Renal pelvis (tissue), 4 donors: Measurements from ENCODE around the gene EFHD1. TPM values are rescaled to one million over a fixed set of nuclear protein-coding genes. Genes with fewer than 3 reads are reported as not detected.
"Not testable (repeated sequence)": the region's sequence is repeated elsewhere in the genome, so short reads cannot be mapped to it uniquely, and the experiment has no call there.

Experiments
- DNase-seq: peaks from one replicate; pipeline ENCODE4 v3.0.0-alpha.2; 2013
- polyA plus RNA-seq, 3 donors: library from polyadenylated mRNA; unstranded; fragments of 120-200 nt; gene quantifications; one replicate each; pipeline ENCODE4 v1.2.1, GENCODE V29; 2013; ENCODE audit not compliant: insufficient read length in 3 of 3

The EFHD1 gene
- polyA plus RNA-seq, 3 donors, result 58.4 to 77.2 (median 62.4) TPM

DNA sequence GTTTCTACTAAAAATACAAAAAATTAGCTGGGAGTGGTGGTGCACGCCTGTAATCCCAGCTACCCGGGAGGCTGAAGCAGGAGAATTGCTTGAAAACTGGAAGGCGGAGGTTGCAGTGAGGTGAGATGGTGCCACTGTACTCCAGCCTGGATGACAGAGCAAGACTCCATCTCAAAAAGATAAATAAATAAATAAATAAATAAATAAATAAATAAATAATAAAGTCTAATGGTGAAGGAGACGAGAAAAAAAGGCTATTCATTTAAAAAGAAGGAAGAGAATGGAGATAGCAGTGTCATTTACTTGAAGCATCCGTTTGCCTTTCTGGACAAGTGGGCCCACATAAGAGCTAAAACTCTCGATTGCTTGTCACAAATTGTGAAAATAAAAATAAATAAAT is 52.0 kb downstream of the EFHD1 start:
- DNase-seq, result not testable (repeated sequence)

DNA sequence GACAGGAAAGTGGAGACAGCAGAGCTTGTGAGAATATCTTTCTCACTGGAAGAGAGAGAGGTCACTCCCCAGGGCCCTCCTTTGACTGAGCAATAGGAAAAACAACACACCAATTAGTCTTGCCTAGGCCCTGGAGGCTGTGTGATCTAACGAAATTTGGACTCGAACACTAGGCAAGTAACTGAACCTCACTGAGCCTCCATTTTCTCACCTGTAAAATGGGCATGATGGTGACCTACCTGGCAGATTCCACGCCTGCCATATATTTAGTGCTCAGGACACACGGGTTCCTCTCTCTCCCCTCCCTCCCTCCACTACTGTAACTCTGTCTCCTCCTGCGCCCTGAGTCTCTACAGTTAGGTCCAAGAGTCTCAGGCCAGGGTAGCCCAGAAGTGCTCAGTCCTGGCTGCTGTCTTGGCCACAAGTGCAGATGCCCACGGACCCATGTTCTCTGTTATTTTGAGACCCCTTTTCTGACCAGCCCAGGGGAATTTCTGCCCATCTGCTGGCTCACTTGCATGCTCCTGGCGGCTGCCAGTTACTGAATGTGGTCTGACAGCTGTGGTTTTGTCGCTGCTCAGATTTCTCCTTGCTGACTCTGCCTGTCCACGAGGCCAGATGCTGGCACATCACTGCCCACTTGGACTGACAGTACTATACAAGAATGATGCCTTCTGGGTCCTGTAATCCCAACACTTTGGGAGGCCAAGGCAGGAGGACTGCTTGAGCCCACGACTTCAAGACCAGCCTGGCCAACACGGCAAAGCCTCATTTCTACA is 54.2 kb downstream of the EFHD1 start:
- no peak for DNase-seq

DNA sequence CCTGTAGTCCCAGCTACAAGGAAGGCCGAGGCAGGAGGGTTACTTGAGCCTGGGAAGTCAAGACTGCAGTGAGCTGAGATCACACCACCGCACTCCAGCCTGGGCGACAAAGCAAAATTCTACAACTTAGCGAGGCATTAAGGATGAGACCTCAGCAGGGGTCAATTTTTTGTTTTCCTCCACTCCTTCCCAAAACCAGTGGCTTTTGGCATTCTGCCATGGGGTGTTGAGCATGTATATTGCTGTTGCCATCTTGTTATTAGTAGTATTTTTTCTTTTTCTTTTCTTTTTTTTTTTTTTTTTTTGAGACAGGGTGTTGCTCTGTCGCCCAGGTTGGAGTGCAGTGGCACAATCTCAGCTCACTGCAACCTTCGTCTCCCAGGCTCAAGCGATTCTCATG is 54.8 kb downstream of the EFHD1 start:
- DNase-seq, result no peak

DNA sequence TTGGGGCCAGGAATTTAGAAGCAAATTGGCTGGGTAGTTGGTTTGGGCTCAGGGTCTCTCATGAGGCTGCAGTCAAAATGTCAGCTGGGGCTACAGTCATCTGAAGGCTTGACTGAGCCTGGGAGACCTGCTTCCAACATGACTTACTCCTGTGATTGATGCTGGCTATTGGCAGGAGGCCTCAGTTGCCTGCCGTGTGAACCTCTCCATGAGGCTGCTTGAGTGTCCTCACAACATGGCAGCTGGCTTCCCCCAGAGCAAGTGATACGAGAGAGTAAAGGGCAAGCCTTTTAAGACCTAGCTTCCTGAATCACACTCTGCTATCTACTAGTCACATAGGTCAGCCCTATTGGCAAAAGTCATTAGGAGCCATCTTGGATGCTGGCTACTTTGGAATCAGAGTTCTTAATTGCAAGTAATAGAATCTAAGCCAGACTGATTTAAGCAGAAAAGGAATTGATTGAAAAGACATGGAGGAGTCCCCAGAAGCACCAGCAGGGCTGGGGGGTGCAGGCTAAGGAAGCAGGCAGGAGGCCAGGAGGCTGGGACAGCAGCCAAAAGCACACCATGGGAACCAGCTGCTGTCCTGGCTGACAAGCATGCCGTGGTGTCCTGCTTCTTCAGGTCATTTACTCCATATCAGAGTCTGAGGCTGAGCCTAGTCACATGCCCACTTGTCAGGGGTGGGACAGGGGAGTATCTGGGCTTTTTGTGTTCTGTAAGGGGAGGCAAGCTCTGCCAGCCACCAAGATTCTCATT is 55.9 kb downstream of the EFHD1 start:
- DNase-seq, result no peak

DNA sequence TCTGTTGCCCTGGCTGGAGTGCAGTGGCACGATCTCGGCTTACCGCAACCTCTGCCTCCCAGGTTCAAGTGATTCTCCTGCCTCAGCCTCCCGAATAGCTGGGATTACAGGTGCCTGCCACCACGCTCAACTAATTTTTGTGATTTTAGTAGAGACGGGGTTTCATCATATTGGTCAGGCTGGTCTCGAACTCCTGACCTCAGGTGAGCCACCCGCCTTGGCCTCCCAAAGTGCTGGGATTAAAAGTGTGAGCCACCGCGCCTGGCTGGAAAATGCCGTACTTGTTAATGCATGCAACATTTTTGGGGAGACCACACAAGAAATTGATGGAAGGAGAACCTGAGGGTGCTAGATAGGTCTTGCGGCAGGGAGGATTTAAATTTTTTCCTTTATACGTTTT is 57.7 kb downstream of the EFHD1 start:
- not testable (repeated sequence) for DNase-seq

DNA sequence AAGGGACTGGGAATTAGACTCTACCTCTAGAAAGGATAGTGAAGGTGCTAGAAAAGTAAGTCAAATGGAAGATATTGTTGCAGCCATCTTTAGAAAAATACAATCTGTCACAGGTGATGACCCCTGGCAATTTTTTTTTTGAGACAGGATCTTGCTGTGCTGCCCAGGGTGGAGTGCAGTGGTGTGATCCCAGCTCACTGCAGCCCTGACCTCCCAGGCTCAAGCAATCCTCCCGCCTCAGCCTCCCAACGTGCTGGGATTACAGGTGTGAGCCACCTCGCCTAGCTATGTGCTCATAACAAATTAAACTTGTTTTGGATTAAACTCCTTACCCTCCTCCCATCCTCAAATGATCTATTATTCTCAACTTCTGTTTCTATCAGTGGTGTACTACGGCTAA is 59.9 kb downstream of the EFHD1 start:
- no peak for DNase-seq

DNA sequence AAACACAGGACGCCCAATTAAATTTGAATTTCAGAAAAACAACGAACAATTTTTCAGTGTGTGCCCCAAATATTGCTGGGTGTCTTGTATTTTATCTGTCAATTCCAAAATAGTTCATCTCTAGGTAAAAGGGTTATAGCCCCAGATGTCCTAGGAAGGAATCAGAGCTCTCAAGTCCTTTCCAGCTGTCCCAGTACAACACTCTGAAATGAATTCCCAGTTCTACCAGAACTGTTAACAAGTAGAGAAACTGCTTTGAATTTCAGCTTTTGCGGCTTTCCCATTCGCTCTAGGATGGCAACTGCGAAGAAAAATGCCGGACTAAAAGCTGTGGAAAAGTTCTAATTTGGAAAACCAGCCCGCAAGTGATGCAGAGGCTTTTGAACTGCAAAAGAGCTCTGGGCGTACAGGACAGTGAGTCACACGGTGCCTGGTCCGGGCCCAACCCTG is 63.2 kb downstream of the EFHD1 start:
- no peak for DNase-seq

DNA sequence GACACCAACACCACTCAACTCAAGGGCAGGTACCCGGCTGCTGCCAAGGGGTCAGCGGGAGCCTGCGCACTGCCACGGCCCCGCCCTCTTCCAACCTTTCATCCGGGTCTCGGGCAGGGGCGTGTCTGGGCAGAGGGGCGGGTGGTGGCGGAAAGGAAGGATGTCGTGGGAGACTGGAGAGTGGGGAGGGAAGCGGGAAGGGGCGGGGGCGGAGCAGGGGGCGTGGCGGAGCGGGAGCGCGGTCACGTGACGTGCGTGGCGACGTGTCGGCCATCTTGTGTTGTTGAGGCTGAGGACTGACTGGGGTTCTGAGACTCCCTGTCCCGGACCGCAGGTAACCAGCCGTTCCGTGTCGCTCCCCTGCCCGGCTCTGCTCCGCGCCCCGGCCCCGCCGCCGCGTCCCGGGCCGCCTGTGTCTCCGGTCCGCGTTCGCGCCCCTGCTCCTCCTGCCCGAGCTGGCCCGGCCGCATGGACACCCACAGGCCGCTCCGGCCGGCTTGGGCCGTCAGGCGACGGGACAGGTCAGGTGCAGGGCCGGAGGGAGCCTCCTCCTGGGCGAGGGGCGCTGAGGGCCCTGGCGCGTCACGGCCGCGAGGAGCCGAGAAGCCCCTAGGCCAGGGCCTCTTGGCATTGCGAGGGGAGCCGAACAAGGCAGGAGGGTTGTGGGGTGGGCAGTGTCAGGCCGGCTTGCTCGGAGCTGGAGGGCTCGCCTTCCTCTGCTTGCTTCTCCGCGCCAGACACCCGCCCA is 63.8 kb downstream of the EFHD1 start, which contains the start of gene GIGYF2:
Gene GIGYF2, plus strand, starts transcription at position 273 of the 748 bp plus-strand sequence. CDS start 37,867 bp downstream, outside the sequence.
- DNase-seq, result peak; percentile 96

DNA sequence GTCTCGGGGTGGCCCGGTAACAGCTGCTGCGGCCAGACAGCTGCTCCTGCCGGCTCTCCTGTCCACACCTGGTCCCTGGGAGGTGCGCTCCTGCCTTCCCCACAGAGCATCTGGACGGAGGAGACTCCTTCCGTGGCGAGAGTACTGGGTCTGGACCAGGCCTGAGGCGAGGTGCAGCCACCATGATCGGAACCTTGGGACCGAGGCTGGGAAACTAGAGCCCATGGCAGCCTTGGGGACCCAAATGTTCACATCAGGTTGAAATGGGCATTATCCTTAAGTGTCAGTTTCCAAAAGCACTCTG is 64.4 kb downstream of the EFHD1 start:
- no peak for DNase-seq

DNA sequence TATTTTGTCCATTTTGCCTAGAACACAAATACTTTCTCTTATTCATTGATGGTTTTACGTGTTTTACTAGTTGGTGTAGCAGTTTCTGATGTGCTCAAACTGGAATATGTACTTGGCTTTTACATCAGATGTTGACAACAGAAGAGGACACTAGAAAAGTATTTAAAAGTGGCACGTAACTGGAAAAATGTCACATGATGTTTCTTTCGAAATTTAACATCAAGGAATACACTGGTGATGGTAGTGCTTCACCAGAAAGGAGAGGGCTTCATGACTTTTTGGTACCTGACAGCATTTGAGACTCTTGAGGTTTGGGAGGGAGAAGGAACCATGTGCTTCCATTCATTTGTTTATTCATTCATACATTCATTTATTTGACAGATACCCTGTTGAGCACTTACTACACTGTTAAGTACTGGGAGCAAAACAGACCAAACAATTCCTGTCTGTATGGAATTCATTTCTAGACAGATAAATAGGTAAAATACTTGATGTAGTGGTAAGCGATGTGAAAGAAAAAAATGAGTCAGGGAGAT is 65.2 kb downstream of the EFHD1 start:
- DNase-seq, result no peak

DNA sequence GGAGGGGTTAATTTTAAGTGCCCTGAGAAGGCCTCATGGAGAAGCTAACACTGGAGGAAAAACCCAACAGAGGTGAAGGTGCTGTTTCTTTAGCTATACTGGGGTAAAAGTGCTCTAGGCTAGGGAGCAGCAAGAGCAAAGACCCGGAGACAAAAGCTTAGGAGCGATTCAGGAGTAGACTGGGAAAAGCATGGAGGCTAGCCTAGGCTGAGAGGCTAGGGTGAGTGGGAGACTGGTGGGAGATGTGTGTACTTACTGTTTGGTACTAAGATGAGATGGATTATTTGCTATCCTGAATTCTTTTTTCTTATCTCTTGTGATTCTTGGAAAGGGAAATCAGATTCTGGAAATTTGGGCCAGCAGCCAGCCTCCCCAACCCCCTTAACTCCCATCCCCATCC is 65.7 kb downstream of the EFHD1 start:
- no peak for DNase-seq

DNA sequence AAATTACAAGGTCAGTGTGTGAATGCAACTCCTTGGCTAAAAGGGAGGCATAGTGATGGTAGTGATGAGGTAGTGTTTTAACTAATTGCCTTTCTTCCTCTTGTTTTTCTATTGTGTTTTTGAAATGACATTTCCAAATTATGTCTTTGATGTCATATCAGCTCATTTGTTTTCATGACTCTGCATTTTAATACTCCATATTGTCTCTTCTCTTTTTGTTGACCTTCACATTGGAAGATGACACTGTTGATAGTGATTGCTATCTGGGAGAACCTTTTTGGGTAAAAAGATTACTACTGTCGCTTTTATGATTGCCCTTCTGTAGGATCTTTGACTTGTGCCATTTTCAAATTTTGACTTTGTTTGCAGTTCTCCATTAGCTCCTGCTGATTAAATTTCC is 66.8 kb downstream of the EFHD1 start:
- DNase-seq, result no peak

DNA sequence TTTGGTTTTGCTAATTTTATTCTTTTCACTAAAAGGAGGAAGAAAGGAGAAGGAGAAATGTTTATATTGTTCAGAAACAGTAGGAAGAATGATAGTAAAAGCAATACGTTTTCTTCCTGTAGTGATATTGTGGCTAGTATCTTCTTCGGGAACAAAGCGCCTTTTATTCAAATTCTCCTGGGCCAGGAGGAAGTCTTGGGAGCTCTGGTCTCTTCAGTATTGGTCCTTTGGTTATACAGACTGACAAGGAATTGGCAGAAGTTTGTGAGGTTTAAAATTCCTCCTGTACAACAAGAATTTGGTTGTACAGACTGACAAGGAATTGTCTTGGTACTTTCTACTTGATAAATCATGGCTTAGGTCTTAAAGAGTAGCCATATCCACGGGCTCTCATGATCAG is 73.7 kb downstream of the EFHD1 start:
- no peak for DNase-seq

DNA sequence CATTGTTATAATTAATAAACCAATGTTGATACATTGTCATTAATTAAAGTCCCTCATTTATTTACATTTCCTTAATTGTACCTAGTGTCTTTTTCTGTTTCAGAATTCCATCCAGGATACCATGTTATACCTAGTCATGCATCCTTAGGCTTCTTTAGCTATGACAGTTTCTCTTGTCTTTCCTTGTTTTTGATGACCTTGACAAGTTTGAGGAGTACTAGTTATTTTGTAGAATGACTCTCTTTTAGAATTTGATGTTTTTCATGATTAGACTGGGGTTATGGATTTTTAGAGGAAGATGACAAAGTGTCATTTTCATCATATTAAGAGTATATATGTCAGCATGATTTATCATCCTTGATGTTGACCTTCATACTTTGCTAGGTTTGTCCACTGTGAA is 80.1 kb downstream of the EFHD1 start:
- DNase-seq, result no peak

DNA sequence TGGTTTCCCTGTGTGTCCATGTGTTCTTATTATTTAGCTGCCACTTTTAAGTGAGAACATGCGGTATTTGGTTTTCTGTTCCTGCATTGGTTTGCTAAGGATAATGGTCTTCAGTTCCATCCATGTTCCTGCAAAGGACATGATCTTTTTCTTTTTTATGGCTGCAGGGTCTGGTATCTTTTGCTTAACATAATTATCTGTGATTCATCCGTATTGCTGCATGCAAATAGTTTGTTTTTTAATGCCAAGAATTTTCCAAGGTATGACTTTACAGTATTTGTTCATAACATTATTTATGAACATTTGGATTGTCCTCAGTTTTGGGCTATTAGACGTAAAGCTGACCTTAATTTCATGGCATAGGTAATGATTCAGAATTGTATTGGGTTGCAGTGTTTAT is 81.6 kb downstream of the EFHD1 start:
- DNase-seq, result no peak

DNA sequence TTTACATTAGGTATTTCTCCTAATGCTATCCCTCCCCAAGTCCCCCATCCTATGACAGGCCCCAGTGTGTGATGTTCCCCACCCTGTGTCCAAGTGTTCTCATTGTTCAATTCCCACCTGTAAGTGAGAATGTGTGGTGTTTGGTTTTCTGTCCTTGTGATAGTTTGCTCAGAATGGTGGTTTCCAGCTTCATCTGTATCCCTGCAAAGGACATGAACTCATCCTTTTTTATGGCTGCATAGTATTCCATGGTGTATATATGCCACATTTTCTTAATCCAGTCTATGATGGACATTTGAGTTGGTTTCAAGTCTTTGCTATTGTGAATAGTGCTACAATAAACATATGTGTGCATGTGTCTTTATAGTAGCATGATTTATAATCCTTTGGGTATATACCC is 86.7 kb downstream of the EFHD1 start:
- not testable (repeated sequence) for DNase-seq

DNA sequence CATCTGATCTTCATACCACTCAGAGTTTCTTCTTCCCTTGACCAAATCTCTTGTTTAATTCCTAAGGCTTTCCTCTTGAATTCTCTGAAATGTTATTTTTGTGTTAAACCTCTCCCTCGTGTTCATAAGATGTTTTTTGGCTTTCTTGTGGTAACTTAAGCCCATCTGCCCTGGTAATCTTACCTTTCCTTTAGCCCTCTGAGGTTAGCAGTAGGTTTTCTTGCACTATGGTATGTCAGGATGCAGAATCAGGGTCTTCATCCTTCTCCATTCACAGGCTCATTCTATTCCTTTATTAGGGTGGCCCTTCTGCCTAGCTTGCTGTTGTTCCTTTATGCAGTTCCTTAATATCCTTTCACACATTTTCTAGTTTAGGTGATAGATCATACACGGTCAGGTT is 87.9 kb downstream of the EFHD1 start:
- DNase-seq, result no peak

DNA sequence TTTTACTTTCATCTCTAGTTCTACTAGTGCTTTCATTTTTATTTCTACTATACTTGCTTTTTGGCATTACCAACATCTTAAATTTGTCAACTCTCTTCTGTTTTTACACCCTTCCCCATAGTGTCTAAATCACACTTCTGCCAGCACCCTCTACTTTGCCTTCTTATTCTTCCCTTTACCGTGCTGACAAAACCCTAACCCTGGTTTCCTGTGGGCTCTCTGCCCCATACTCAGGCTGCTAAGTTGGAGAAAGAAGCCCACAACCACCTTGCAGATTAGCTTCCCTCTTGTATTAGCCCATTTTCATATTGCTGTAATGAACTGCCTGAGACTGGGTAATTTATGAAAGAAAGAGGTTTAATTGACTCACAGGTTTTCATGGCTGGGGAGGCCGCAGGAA is 88.5 kb downstream of the EFHD1 start:
- DNase-seq, result no peak

DNA sequence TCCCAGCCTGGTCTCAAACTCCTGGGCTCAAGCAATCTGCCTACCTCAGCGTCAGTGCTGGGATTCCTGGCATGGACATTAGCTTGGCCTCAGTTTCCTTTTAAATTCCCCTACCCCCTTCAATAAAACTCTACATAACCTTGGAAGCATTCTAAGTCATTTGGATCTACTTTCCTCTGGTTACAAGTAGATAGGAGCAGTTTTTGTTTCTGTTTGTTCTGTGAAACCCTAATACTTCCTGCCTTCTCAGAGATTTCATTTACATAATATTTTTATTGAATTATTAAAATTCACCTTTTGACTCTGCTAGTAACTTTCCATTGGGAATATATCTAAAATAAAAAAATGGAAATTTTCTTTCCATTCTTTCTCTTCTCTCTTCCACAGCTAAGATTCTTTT is 89.6 kb downstream of the EFHD1 start:
- DNase-seq, result no peak

DNA sequence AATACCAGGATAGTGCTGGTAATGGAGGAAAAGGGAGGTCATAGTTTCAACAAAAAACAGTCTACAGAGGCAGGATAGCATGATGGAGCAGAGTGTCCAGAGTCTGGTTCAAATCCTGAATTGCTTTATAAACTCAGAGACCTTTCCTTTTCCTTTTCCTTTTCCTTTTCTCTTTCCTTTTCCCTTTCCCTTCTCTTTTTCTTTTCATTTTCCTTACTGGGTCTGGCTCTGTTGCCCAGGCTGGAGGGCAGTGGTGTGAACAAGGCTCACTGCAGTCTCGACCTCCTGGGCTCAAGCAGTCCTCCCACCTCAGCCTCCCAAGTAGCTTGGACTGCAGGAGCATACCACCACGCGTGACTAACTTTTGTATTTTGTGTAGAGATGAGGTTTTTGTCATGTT is 95.4 kb downstream of the EFHD1 start:
- DNase-seq, result no peak

DNA sequence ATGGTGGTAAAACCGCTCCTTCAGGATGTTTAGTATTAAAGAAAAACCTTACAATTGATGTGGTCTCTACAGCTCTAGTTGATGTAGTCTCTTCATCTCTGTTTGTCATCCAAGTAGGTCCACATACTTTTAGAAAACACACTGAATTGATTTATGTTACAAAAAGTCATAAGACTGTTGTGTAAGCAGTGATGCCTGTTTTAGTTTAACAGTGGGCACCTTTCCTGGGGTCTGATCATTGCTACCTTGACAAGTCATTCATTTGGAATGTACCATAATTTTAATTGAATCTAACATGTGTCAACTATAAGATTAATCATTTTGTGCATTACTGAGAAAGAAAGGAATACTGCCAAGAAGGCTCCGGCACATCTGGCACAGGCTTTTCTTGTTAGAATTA is 98.1 kb downstream of the EFHD1 start:
- DNase-seq, result no peak
